GM18502 (cell line): ENCODE measurements around the gene DNAJC1.

Experiments
- ATAC-seq: cut with Tn5 transposase; IDR thresholded peaks from one replicate; pipeline ENCODE4 v1.9.1; 2021; ENCODE audit warnings: mild to moderate bottlenecking; ENCODE audit not compliant: unreplicated experiment, poor library complexity

The DNAJC1 gene

GRCh38 chr10:22010973-22011408, 7.5 kb upstream of the DNAJC1 start:
- ATAC-seq = no peak

GRCh38 chr10:22010539-22010938, 7.0 kb upstream of the DNAJC1 start:
- no peak for ATAC-seq

GRCh38 chr10:22006379-22006884, 2.9 kb upstream of the DNAJC1 start:
- ATAC-seq = no peak

GRCh38 chr10:22005763-22006162, 2.2 kb upstream of the DNAJC1 start:
- ATAC-seq = no peak

- ATAC-seq = peak; percentile 2
These were observed 393 bp upstream of the DNAJC1 start for GRCh38 chr10:22003964-22004281.

GRCh38 chr10:22002591-22003176, 846 bp downstream of the DNAJC1 start:
- peak; percentile 21 for ATAC-seq

- ATAC-seq = no peak
These were observed 8.0 kb downstream of the DNAJC1 start for GRCh38 chr10:21995557-21995956.

- no peak for ATAC-seq
These were observed 10.0 kb downstream of the DNAJC1 start for GRCh38 chr10:21993360-21994001.

- no peak for ATAC-seq
These were observed 11.7 kb downstream of the DNAJC1 start for GRCh38 chr10:21991785-21992184.

- no peak for ATAC-seq
These were observed 13.1 kb downstream of the DNAJC1 start for GRCh38 chr10:21990449-21990848.

GRCh38 chr10:21989453-21990154, 13.9 kb downstream of the DNAJC1 start:
- ATAC-seq = peak; percentile 92

- ATAC-seq = no peak
These were observed 18.0 kb downstream of the DNAJC1 start for GRCh38 chr10:21985541-21985940.

- ATAC-seq = no peak
These were observed 22.4 kb downstream of the DNAJC1 start for GRCh38 chr10:21981118-21981517.

GRCh38 chr10:21980691-21981090, 22.8 kb downstream of the DNAJC1 start:
- no peak for ATAC-seq

GRCh38 chr10:21978191-21978862, 25.2 kb downstream of the DNAJC1 start:
- ATAC-seq = no peak

GRCh38 chr10:21976739-21977138, 26.8 kb downstream of the DNAJC1 start:
- no peak for ATAC-seq

GRCh38 chr10:21976280-21976679, 27.2 kb downstream of the DNAJC1 start:
- ATAC-seq = no peak

- ATAC-seq = no peak
These were observed 28.0 kb downstream of the DNAJC1 start for GRCh38 chr10:21975378-21975990.

GRCh38 chr10:21972584-21972983, 30.9 kb downstream of the DNAJC1 start:
- no peak for ATAC-seq
